MM.1S (cell line): Measurements from ENCODE around the gene HOXD9.

Experiments used
- DNase-seq: peaks from one replicate; pipeline ENCODE4 v3.0.0-alpha.2; 2015
- H2AFZ ChIP-seq: fragments of 300-600 bp; sonication (generic); 2 replicates; pipeline ENCODE4 v1.6.0; 2016; ENCODE audit warnings: antibody characterized with exemption, low read length
- H3F3A ChIP-seq: fragments of 300-600 bp; sonication (generic); 2 replicates; pipeline ENCODE4 v1.6.1; 2016; ENCODE audit warnings: mild to moderate bottlenecking, antibody characterized with exemption, low read length, moderate library complexity, mixed read lengths; ENCODE audit not compliant: insufficient read depth
- H3K27ac ChIP-seq: fragments of 300-600 bp; sonication (generic); 2 replicates; pipeline ENCODE4 v1.5.1; 2016; ENCODE audit warnings: mild to moderate bottlenecking, low read length
- H3K27me3 ChIP-seq: fragments of 300-600 bp; sonication (generic); replicated peaks from 2 replicates; pipeline ENCODE4 v1.6.0; 2016; ENCODE audit warnings: low read length; ENCODE audit not compliant: insufficient read depth
- H3K36me3 ChIP-seq: fragments of 300-600 bp; sonication (generic); replicated peaks from 2 replicates; pipeline ENCODE4 v1.6.1; 2016; ENCODE audit warnings: mild to moderate bottlenecking, low read length, mixed read lengths; ENCODE audit not compliant: insufficient read depth
- H3K4me1 ChIP-seq: fragments of 300-600 bp; sonication (generic); 2 replicates; pipeline ENCODE4 v1.6.1; 2016; ENCODE audit warnings: low read length, mixed read lengths
- H3K4me2 ChIP-seq: fragments of 300-600 bp; sonication (generic); 2 replicates; pipeline ENCODE4 v1.6.0; 2016; ENCODE audit warnings: low read depth, low read length
- H3K4me3 ChIP-seq: fragments of 300-600 bp; sonication (generic); 2 replicates; pipeline ENCODE4 v1.5.1; 2016; ENCODE audit warnings: low read length, mixed read lengths
- H3K79me2 ChIP-seq: fragments of 300-600 bp; sonication (generic); 2 replicates; pipeline ENCODE4 v1.6.1; 2016; ENCODE audit warnings: mixed run types, low read length, mixed read lengths
- H3K9ac ChIP-seq: fragments of 300-600 bp; sonication (generic); 2 replicates; pipeline ENCODE4 v1.6.1; 2016; ENCODE audit warnings: low read length, mixed read lengths
- H3K9me2 ChIP-seq: fragments of 300-600 bp; sonication (generic); replicated peaks from 2 replicates; pipeline ENCODE4 v1.6.1; 2016; ENCODE audit warnings: mild to moderate bottlenecking, low read length, mixed read lengths; ENCODE audit not compliant: insufficient read depth
- H3K9me3 ChIP-seq: fragments of 300-600 bp; sonication (generic); replicated peaks from 2 replicates; pipeline ENCODE4 v1.6.1; 2016; ENCODE audit warnings: mild to moderate bottlenecking, low read length, mixed read lengths; ENCODE audit not compliant: insufficient read depth
- H4K20me1 ChIP-seq: fragments of 300-600 bp; sonication (generic); 2 replicates; pipeline ENCODE4 v1.6.1; 2016; ENCODE audit warnings: mild to moderate bottlenecking, low read length, moderate library complexity, mixed read lengths; ENCODE audit not compliant: insufficient read depth
- EZH2 ChIP-seq: fragments of 300-600 bp; sonication (generic); optimal IDR thresholded peaks from 2 replicates; pipeline ENCODE3; 2017; ENCODE audit warnings: low read depth, mild to moderate bottlenecking, antibody characterized with exemption, low read length, mixed read lengths
- EZH2phosphoT487 ChIP-seq: fragments of 300-600 bp; sonication (generic); IDR thresholded peaks from 2 replicates; pipeline ENCODE4 v1.6.1; 2018; ENCODE audit warnings: antibody characterized with exemption, low read length
- TF ChIP-seq, protein P1 (sequence below): fragments of 300-600 bp; sonication (generic); IDR thresholded peaks from 2 replicates; pipeline ENCODE4 v1.5.1; 2016; ENCODE audit warnings: antibody characterized with exemption, low read length, mixed read lengths

The HOXD9 gene

DNA sequence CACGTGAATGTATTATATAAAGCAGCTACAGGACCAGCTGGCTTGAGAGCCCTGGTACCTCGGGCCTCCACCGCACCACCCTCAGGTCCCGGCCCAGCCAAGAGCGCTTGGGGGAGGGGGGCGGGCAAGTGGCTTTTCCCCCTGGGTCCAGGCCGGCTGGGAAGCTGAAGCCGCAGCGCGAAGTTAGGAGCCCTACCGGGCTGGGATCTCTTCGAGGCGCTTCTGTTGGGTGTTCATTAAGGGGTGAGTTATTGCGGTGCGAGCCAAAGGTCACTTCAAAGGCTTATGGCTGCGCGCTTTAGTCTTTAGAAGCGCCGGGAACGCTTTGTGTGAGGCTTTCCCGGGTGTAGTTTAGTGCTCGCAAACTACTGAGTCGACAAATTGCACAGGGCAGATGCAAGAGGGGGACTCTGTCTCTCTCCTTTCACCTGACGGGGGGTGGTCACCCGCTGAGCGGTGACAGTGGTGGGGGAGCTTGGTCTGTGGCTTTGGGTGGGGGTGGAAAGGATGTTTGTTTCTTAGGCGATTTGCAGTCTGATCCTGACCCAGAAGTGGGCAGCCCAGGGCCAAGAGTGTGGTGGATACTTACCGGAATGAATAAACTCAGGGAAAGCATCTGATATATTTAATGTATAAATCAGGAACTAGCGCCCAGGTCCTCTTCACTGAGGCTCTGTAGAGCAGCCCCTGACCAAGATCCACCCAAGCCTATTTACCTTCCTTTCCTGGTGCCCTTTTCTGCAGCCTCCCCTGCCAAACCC is 40.6 kb downstream of the HOXD9 start:
- Histone ChIP-seq H3K79me2 (no peaks in the 10 kb centered on the region), H3K9me3 (no peaks in the 10 kb centered on the region), H3F3A (no peaks in the 10 kb centered on the region), H3K9me2 (no peaks in the 10 kb centered on the region), H3K4me3 (no peak overlapping the region), H3K9ac (no peak overlapping the region), H3K4me2 (no peak overlapping the region), H4K20me1 (no peaks in the 10 kb centered on the region), H3K36me3 (no peaks in the 10 kb centered on the region), H2AFZ (no peak overlapping the region), H3K27ac (no peak overlapping the region), H3K4me1 (no peaks in the 10 kb centered on the region), H3K27me3 (peaks cover 8% of the 10 kb centered on the region; the same call in 1 of the 2 replicates)
- DNase-seq = no peak
- TF ChIP-seq EZH2phosphoT487 = no peak

DNA sequence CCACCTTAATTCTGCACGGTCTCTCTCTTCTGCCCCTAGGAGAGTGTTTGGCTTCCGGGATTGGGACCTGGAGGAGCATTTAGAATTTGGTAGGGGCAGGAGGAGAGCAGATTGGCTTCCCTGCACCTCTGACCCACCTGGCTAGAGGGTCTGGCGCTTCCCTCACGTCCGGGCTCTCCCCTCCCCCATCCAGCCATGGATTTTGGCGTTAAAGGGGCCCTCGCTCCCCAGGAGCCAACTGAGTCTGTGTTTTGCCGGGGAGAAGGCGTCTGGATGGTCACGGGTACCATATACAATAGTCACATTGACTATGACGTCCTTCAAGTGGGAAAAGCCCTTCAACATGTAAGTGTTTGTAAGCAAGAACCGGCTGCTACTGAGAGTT is 41.1 kb downstream of the HOXD9 start:
- Histone ChIP-seq H3K4me1 (no peaks in the 10 kb centered on the region), H2AFZ (no peak overlapping the region), H3K9ac (no peak overlapping the region), H3F3A (no peaks in the 10 kb centered on the region), H4K20me1 (no peaks in the 10 kb centered on the region), H3K27me3 (peaks cover 8% of the 10 kb centered on the region; the same call in 1 of the 2 replicates), H3K9me2 (no peaks in the 10 kb centered on the region), H3K27ac (no peak overlapping the region), H3K9me3 (no peaks in the 10 kb centered on the region), H3K79me2 (no peaks in the 10 kb centered on the region), H3K36me3 (no peaks in the 10 kb centered on the region), H3K4me3 (no peak overlapping the region), H3K4me2 (no peak overlapping the region)
- TF ChIP-seq EZH2 (no peak), EZH2phosphoT487 (no peak)
- TF ChIP-seq, protein P1, sequence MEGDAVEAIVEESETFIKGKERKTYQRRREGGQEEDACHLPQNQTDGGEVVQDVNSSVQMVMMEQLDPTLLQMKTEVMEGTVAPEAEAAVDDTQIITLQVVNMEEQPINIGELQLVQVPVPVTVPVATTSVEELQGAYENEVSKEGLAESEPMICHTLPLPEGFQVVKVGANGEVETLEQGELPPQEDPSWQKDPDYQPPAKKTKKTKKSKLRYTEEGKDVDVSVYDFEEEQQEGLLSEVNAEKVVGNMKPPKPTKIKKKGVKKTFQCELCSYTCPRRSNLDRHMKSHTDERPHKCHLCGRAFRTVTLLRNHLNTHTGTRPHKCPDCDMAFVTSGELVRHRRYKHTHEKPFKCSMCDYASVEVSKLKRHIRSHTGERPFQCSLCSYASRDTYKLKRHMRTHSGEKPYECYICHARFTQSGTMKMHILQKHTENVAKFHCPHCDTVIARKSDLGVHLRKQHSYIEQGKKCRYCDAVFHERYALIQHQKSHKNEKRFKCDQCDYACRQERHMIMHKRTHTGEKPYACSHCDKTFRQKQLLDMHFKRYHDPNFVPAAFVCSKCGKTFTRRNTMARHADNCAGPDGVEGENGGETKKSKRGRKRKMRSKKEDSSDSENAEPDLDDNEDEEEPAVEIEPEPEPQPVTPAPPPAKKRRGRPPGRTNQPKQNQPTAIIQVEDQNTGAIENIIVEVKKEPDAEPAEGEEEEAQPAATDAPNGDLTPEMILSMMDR = no peak
- DNase-seq = no peak

DNA sequence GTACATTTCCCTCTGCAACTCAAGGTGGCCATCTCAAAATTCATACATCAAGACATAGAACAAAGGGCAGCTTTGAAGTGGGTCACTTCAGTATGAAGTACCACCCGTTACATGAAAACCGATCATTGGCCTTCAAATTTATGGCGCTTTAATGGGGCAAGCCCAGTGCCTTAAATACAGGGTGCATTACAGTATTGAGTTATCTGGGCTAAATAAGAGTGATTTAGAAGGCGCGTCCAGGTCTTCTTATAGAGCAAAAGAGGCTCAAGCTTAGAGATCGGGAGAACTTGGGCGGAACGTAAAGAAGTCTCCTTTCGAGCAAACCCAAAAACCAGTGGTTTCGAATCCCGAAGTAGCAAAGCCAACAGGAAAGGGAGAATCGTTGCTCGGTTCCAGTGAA is 41.7 kb downstream of the HOXD9 start:
- Histone ChIP-seq H3F3A (no peaks in the 10 kb centered on the region), H3K4me3 (no peak overlapping the region), H2AFZ (no peak overlapping the region), H3K9me2 (no peaks in the 10 kb centered on the region), H3K27me3 (peaks cover 8% of the 10 kb centered on the region; the same call in 1 of the 2 replicates), H3K4me2 (no peak overlapping the region), H3K79me2 (no peaks in the 10 kb centered on the region), H3K36me3 (no peaks in the 10 kb centered on the region), H4K20me1 (no peaks in the 10 kb centered on the region), H3K27ac (no peak overlapping the region), H3K4me1 (no peaks in the 10 kb centered on the region), H3K9ac (no peak overlapping the region), H3K9me3 (no peaks in the 10 kb centered on the region)
- no peak for TF ChIP-seq EZH2phosphoT487
- no peak for TF ChIP-seq EZH2
- TF ChIP-seq, protein P1 = no peak
- no peak for DNase-seq
